Stomach smooth muscle (tissue), 2 donors: Measurements from ENCODE around the gene SWT1.

Experiments used
- H3K27ac ChIP-seq: one replicate; pipeline ENCODE4 v1.7.0; 2013; ENCODE audit warnings: mild to moderate bottlenecking, low read length, inconsistent platforms
- H3K27me3 ChIP-seq, 2 donors: one replicate each; pipeline ENCODE4 v1.7.0; 2013; ENCODE audit warnings: low read length in 2 of 2; ENCODE audit not compliant: insufficient read depth in 2 of 2, control insufficient read depth in 1 of 2
- H3K36me3 ChIP-seq, 2 donors: one replicate each; pipeline ENCODE4 v1.7.0; 2013; ENCODE audit warnings: low read length in 2 of 2; ENCODE audit not compliant: control insufficient read depth in 2 of 2, insufficient read depth in 2 of 2
- H3K4me1 ChIP-seq: one replicate; pipeline ENCODE4 v1.7.0; 2013; ENCODE audit warnings: low read length; ENCODE audit not compliant: control insufficient read depth, insufficient read depth
- H3K4me3 ChIP-seq, 2 donors: one replicate each; pipeline ENCODE4 v1.7.0; 2013; ENCODE audit warnings: low read length in 2 of 2
- H3K9ac ChIP-seq, 2 donors: one replicate each; pipeline ENCODE4 v1.7.0; 2013; ENCODE audit warnings: low read length in 2 of 2, mild to moderate bottlenecking in 1 of 2
- H3K9me3 ChIP-seq, 2 donors: one replicate each; pipeline ENCODE4 v1.7.0; 2013; ENCODE audit warnings: low read length in 2 of 2; ENCODE audit not compliant: control insufficient read depth in 2 of 2
- donor health status: healthy.
- donor health status: Pancreatic carcinoma.

SWT1 gene

DNA sequence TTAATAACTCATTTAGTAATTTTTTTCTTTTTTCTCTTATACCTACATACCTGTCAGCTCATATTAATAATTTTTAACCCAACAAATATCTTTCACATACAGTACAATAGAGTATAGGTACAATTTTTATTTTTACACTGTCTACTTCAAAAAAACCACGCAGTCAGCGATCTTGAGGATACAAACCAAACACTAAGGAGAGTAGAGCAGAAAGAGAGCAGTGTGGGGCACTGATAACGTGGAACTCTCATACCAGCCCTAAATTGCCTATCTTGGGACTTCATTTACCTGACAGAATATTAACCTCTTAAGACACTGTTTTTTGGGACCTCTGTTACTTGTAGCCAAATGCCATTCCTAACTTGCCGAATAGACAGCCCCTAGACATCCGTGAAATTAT is 5.8 kb upstream of the SWT1 start:
- H3K27ac ChIP-seq = no peak overlapping the region

DNA sequence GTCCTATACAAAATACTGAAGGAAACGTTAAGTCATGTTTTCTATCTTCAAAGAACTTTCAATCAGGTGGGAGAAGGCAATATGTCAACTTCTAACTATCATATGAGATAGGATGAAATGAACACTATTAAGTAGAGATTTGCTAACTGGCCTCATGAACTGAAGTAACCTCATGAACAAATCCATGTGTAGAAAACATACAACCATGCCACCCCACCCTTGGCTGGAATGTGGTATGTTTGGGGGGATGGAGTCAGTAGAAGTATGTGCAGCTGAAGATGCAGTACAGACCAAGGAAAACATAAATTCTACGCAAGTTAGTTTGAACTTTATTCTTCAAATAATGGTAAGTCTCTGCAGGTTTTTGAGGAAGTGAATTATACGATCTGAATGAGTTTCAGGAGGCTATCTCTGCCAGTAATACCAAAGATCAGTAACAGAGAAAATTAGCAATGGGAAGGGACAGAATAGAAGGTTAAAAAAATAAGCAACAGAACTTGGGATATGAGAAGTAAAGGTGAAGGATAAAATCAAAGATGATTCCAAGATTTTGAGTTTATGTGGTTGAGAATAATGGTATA is 4.7 kb upstream of the SWT1 start:
- Histone ChIP-seq H3K4me1 (peaks cover 3% of the 10 kb centered on the region), H3K36me3 (peaks cover 6 to 17% of the 10 kb centered on the region in 2 donors), H3K9ac (no peak overlapping the region), H3K9me3 (no peaks in the 10 kb centered on the region), H3K4me3 (no peak overlapping the region), H3K27ac (no peak overlapping the region), H3K27me3 (no peaks in the 10 kb centered on the region)

More for the DNA sequence above, 5.8 kb upstream of the SWT1 start:
- H3K36me3 ChIP-seq = peaks cover 6 to 17% of the 10 kb centered on the region in 2 donors
- no peak overlapping the region for H3K9ac ChIP-seq
- no peak overlapping the region for H3K4me3 ChIP-seq
- no peaks in the 10 kb centered on the region for H3K9me3 ChIP-seq
- peaks cover 3% of the 10 kb centered on the region for H3K4me1 ChIP-seq
- no peaks in the 10 kb centered on the region for H3K27me3 ChIP-seq

DNA sequence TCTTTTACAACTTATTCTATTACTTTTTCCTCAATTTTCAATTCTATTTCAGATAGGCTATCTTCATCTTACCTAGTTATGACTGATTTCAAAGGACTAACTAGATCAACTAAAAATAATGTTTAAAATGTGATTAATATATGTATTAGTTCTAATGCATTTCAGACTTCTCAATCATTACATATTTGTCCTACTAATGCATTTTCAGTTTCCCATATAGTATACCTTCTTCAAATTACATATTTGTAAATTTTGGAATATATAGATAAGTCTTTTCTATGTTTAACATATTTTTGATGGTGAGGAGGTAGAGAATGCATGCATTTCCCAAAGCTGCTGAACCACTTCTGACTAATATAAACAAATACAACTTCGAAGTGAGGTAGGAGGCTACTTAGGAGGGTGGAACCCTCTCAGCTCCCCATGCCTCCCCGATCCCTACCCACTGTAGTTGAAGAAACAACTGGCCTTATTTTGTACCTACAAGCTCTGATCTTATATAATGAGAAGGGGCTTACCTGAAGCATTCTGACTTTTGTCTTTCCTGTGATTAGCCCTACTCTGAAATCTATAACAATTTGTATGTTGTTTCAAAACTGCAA is 2.0 kb upstream of the SWT1 start:
- peak overlapping the region; percentile 98 for H3K27ac ChIP-seq

DNA sequence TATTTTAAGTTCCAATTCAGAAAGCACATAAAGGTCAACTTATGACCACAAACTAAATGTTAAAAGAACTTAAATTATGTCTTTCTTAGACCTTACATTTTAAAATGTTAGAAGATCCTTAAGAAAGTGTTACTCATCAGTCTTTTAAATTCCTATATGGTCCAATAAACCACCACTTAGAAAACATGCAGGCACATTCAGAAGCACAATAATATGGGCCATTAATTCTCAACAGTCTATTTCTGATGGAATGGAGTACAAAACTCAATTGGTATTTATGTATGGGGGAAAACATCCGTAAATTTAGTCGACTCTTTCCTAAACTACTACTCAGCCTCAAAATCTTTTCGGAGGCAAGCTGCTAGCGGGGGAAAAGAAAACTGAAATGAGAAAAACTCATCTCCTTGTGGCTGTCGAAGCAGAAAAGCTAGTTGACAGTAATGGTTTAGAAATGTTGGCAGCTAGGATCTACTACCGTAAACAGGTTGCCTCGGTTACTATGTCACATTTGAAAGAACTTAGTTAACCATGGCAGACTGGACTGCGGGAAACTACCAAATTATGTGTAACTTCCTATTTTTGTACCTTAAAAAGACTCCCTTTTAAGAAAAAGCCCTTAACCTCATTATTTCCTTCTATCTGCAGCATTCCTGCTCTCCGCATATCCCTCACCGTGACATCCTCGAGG is 1.2 kb upstream of the SWT1 start:
- Histone ChIP-seq H3K4me3 (peak overlapping the region; percentile 92 to 94), H3K27ac (peak overlapping the region; percentile 98), H3K36me3 (peaks cover under 1 to 3% of the 10 kb centered on the region in 2 donors), H3K27me3 (no peaks in the 10 kb centered on the region), H3K9me3 (no peaks in the 10 kb centered on the region), H3K9ac (peak overlapping the region; percentile 95 to 96), H3K4me1 (peaks cover 3% of the 10 kb centered on the region)

More for the DNA sequence above, 2.0 kb upstream of the SWT1 start:
- no peaks in the 10 kb centered on the region for H3K9me3 ChIP-seq
- peaks cover 6 to 7% of the 10 kb centered on the region in 2 donors for H3K36me3 ChIP-seq
- H3K27me3 ChIP-seq = no peaks in the 10 kb centered on the region
- H3K9ac ChIP-seq = peak overlapping the region in 1 of 2 donors; percentile 95
- peak overlapping the region; percentile 26 to 92 for H3K4me3 ChIP-seq
- peaks cover 3% of the 10 kb centered on the region for H3K4me1 ChIP-seq

DNA sequence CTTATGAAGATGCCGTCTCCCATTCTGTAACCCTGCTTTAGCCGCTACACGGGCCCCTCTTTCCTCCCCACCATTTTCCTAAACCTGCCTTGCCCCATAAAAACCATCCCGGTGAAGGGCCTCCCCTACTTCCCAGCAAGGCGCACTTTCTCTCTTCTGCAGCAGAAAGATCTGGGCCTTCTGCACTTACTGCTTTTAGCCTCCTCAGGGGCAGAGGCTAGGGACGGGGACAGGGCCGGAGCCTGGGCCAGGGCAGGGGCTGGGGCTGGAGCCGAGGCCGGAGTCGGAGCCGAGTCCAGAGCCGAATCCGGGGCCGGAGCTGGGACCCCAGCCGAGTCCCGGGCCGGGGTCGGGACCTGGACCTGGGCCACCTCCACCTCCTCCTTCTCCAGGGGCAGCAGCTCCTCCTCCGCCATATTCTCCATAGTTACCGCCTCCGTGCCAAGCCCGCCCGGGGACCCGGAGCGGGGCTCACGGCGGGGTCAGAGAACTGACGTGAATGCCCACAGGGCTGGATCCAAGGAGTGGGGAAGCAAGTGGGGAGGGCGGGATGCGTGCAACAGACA is 596 bp upstream of the SWT1 start:
- H3K4me3 ChIP-seq = peak overlapping the region; percentile 92 to 94
- no peaks in the 10 kb centered on the region for H3K9me3 ChIP-seq
- H3K9ac ChIP-seq = peak overlapping the region; percentile 95 to 96
- peak overlapping the region; percentile 98 for H3K27ac ChIP-seq
- H3K4me1 ChIP-seq = peaks cover 3% of the 10 kb centered on the region
- peaks cover 0 to under 1% of the 10 kb centered on the region in 2 donors for H3K36me3 ChIP-seq
- no peaks in the 10 kb centered on the region for H3K27me3 ChIP-seq

DNA sequence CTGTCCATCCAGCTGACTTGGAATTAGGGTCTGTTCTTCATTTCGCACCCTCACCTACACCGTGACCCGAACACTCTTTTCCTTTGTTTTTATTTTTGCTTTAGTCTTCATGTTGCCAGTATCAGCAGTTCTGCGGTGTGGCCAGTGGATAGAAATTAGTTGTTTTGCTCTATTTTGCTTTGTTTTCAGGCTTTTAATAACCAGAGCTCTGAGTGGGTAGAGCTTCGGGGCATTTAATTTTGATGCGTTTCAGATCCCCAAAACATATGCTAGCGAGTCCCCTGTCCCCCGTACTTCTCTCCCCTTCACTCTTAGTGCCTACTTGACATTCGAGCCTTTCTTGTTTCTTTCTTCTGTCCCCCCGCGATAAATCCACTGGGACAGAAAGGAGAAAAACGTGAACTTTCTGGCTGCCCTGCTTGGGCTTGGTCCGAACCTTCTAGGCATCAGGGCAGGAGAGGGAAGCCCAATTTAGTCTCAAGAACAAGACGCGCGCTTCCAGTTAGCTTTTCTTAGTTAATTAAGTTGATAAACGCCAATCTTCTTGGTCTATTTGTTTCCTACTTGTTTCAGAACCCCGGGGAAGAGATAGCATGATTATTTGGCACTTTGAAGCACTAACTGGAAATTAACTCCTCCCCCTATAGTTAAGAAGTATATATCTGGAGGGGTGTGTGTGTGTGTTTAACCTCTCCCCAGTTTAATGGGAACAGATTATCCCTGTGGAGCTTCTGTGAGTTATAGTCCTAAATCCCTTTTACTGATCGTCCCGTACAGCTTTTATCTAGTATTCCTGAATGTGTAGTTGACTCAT is 839 bp downstream of the SWT1 start:
- Histone ChIP-seq H3K9ac (peak overlapping the region; percentile 85 to 96), H3K4me1 (peaks cover 3% of the 10 kb centered on the region), H3K4me3 (peak overlapping the region; percentile 92 to 94), H3K9me3 (no peaks in the 10 kb centered on the region), H3K36me3 (no peaks in the 10 kb centered on the region), H3K27ac (peak overlapping the region; percentile 98), H3K27me3 (no peaks in the 10 kb centered on the region)

DNA sequence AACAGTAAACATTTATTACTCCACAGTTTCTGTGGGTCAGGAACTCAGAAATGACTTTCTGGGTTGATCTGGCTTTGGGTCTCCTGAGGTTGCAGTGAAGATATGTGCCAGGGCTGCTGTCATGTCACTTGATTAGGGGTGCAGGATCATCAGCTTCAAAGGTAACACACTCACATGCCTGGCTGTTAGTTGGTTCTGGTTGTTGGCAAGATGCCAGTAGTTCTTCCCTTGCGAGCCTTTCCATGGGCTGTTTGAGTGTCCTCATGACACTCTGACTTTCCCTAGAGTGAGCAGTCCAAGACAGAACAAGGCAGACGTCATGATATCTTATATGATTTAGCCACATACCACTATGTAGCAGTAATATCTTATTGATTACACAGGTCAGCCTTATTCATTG is 1.8 kb downstream of the SWT1 start:
- Histone ChIP-seq H3K4me1 (peaks cover 3% of the 10 kb centered on the region), H3K27me3 (no peaks in the 10 kb centered on the region), H3K9ac (no peak overlapping the region), H3K9me3 (no peaks in the 10 kb centered on the region), H3K27ac (no peak overlapping the region), H3K4me3 (no peak overlapping the region), H3K36me3 (no peaks in the 10 kb centered on the region)

DNA sequence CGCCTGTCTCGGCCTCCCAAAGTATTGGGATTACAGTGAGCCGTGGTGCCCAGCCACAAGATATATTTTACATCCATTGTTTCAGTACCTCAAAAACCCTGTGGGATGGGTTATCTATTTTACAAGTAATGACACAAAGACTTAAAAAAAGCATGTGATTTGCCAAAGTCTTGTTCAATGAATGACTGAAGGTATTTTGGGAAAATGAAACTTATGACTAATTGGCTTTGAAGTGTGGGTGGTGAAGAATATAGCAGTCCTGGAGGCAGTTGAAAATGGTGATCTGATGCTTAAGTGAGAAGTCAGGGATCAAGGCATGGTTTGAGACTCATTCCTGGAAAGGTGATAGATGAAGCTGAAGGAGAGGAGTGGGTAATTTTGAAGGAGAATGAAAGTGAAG is 3.0 kb downstream of the SWT1 start:
- no peaks in the 10 kb centered on the region for H3K27me3 ChIP-seq
- no peak overlapping the region for H3K4me3 ChIP-seq
- H3K4me1 ChIP-seq = peaks cover 3% of the 10 kb centered on the region
- H3K27ac ChIP-seq = no peak overlapping the region
- peaks cover 0 to 3% of the 10 kb centered on the region in 2 donors for H3K36me3 ChIP-seq
- H3K9me3 ChIP-seq = no peaks in the 10 kb centered on the region
- H3K9ac ChIP-seq = no peak overlapping the region

DNA sequence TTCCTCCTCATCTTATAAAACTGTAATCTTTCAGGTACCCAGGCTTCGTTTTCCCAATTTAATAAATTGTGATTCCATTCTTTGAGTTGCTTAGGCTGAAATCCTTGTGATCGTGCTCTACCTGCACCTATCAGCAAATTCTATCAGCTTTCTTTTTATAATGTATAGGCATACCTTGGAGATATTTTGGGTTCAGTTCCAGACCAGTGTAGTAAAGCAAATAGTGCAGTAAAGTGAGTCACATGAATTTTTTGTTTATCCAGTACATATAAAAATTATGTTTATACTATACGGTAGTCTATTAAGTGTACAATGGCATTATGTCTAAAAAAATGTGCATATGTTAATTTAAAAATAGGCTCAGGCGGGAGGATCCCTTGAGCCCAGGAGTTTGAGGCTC is 5.5 kb downstream of the SWT1 start:
- Histone ChIP-seq H3K27me3 (no peaks in the 10 kb centered on the region), H3K4me3 (no peak overlapping the region), H3K9me3 (no peaks in the 10 kb centered on the region), H3K36me3 (peaks cover 7 to 9% of the 10 kb centered on the region in 2 donors), H3K9ac (no peak overlapping the region), H3K4me1 (no peaks in the 10 kb centered on the region), H3K27ac (no peak overlapping the region)

DNA sequence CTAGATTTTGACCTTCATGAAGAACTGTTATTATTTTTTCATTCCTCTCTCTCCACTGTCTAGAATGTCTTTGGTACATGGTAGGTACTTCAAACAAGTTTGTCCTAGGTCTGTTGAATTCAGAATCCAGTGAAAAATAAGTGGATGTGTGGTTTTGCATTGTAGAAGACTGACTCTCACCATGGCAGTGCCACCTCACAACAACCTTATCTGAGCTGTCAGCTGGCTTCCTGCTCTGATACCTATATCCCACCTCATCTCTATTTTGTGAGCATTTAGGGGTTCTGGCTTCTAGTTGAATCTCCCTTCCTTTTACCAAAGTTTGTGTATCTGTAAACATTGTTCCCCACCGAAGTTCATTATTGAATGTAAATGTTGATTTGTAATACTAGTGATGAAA is 9.1 kb downstream of the SWT1 start:
- H3K9me3 ChIP-seq = no peaks in the 10 kb centered on the region
- no peak overlapping the region for H3K27ac ChIP-seq
- no peak overlapping the region for H3K4me3 ChIP-seq
- H3K36me3 ChIP-seq = peaks cover 9 to 10% of the 10 kb centered on the region in 2 donors
- H3K4me1 ChIP-seq = no peaks in the 10 kb centered on the region
- H3K9ac ChIP-seq = no peak overlapping the region
- H3K27me3 ChIP-seq = no peaks in the 10 kb centered on the region
